Measurements from ENCODE around the gene IGFL1.
"Not testable (repeated sequence)": the region's sequence is repeated elsewhere in the genome, so short reads cannot be mapped to it uniquely, and the experiment has no call there.

Gene IGFL1

DNA sequence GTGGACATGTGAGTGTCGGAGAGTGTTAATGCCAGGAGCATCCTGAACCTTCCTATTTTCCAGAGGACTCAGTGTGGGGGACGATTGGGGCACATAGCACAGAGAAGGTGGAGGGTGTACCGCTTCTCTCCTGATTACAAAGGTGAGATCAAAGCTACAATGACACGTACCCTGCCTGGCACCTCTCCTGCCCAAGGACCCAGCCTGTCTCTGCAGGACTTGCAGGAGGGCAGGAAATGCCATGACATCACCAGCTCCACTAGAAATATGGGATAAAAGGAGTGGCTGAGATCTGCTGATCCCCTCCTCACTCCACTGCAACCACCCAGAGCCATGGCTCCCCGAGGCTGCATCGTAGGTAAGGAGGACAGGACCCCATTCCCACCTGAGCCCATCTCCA lies at the start of gene IGFL1:
Gene IGFL1, plus strand, starts transcription at position 301 of the 400 bp plus-strand sequence. Its CDS starts 33 bp downstream, at position 334.
- H3K36me3 Mint-ChIP-seq (ENCODE audit: low read depth), result no peaks in the 10 kb centered on the region
- H3K27ac Mint-ChIP-seq, result no peak within 1 kb of the TSS
- H3K4me1 Mint-ChIP-seq, result no peaks in the 10 kb centered on the region
- no peak for DNase-seq
- no peak for TF ChIP-seq CTCF (IDR thresholded peaks at IDR 0.05)
- H3K9me3 Mint-ChIP-seq, result no peaks in the 10 kb centered on the region
- H3K4me3 Mint-ChIP-seq, result no peak within 1 kb of the TSS
- H3K27me3 Mint-ChIP-seq (ENCODE audit: low read depth, poor library complexity), result peaks cover 44% of the 10 kb centered on the region

- no peak for DNase-seq
- Mint-ChIP-seq H3K36me3 (ENCODE audit: low read depth) (no peaks in the 10 kb centered on the region), H3K9me3 (peaks cover 13% of the 10 kb centered on the region), H3K4me3 (no peak overlapping the region), H3K4me1 (peaks cover 22% of the 10 kb centered on the region), H3K27me3 (ENCODE audit: low read depth, poor library complexity) (peaks cover 26% of the 10 kb centered on the region), H3K27ac (peak overlapping the region; percentile 48)
- no peak for TF ChIP-seq CTCF (IDR thresholded peaks at IDR 0.05)
Observed at GRCh38 chr19:46180701-46181387, 48.7 kb upstream of the IGFL1 start.

- no peaks in the 10 kb centered on the region for H3K36me3 Mint-ChIP-seq (ENCODE audit: low read depth)
- no peak for DNase-seq
- no peak overlapping the region for H3K4me3 Mint-ChIP-seq
- peaks cover 22% of the 10 kb centered on the region for H3K4me1 Mint-ChIP-seq
- no peak for TF ChIP-seq CTCF (IDR thresholded peaks at IDR 0.05)
- H3K27me3 Mint-ChIP-seq (ENCODE audit: low read depth, poor library complexity), result peaks cover 26% of the 10 kb centered on the region
- peaks cover 13% of the 10 kb centered on the region for H3K9me3 Mint-ChIP-seq
- H3K27ac Mint-ChIP-seq, result peak overlapping the region; percentile 64
Observed at GRCh38 chr19:46181388-46181779, 48.2 kb upstream of the IGFL1 start.

- H3K4me1 Mint-ChIP-seq, result peaks cover 22% of the 10 kb centered on the region
- H3K27me3 Mint-ChIP-seq (ENCODE audit: low read depth, poor library complexity), result peaks cover 30% of the 10 kb centered on the region
- H3K4me3 Mint-ChIP-seq, result no peak overlapping the region
- no peak overlapping the region for H3K27ac Mint-ChIP-seq
- H3K36me3 Mint-ChIP-seq (ENCODE audit: low read depth), result no peaks in the 10 kb centered on the region
- H3K9me3 Mint-ChIP-seq, result peaks cover 13% of the 10 kb centered on the region
- no peak for TF ChIP-seq CTCF (IDR thresholded peaks at IDR 0.05)
- DNase-seq, result no peak
Observed at GRCh38 chr19:46182476-46182875, 47.1 kb upstream of the IGFL1 start.

- H3K27ac Mint-ChIP-seq, result peak overlapping the region; percentile 50
- not testable (repeated sequence) for DNase-seq; H3K4me3 Mint-ChIP-seq; H3K36me3 Mint-ChIP-seq (ENCODE audit: low read depth); H3K4me1 Mint-ChIP-seq
- H3K9me3 Mint-ChIP-seq, result peaks cover 13% of the 10 kb centered on the region
- peaks cover 39% of the 10 kb centered on the region for H3K27me3 Mint-ChIP-seq (ENCODE audit: low read depth, poor library complexity)
Observed at GRCh38 chr19:46184775-46185710, 44.5 kb upstream of the IGFL1 start.

DNA sequence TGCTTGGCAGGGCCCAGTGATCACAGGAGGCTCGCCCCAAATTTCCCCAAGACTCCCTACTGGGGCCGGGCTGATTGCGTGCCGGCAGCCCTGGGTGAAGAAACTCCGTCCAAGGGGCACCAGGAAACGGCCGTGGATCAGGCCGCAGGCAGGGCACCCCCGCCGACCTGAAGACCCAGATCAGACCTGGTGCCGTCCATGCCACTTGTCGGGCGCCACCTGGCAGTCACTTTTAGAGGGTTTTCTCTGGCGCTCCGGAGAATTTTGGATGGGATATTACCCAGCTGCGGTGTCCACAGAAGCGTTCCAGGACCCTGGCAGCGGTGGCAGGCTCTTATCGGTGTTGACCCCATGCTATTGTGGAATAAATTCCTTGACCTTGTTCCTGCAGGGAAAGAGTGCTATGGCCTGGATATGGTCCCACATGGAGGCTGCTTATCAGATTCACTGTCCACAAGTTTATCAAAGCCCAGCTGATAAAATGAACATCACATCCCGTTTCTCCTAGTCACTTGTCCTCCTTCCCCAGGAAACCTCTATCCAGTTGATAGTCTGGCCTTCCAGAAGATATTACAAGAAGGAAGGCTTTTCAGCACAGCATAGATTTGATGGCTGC lies 43.3 kb upstream of the IGFL1 start:
- no peak overlapping the region for H3K27ac Mint-ChIP-seq
- no peak for TF ChIP-seq CTCF (IDR thresholded peaks at IDR 0.05)
- H3K9me3 Mint-ChIP-seq, result peaks cover 13% of the 10 kb centered on the region
- no peak overlapping the region for H3K4me3 Mint-ChIP-seq
- no peaks in the 10 kb centered on the region for H3K36me3 Mint-ChIP-seq (ENCODE audit: low read depth)
- DNase-seq, result no peak
- peaks cover 7% of the 10 kb centered on the region for H3K4me1 Mint-ChIP-seq
- H3K27me3 Mint-ChIP-seq (ENCODE audit: low read depth, poor library complexity), result peaks cover 38% of the 10 kb centered on the region
